K562 (cell line): Measurements from ENCODE around the gene GMDS. TPM values are rescaled to one million over a fixed set of nuclear protein-coding genes. Genes with fewer than 3 reads are reported as not detected.

Source experiments
- CLOCK ChIP-seq: fragments of 250-450 bp; sonication (Bioruptor Pico); IDR thresholded peaks from 2 replicates; pipeline ENCODE4 v1.4.0; 2020; ENCODE audit warnings: mild to moderate bottlenecking, moderate library complexity, borderline replicate concordance
- COPS2 ChIP-seq: fragments of 450-650 bp; conservative IDR thresholded peaks from 2 replicates; pipeline ENCODE4 v1.6.1; 2016; ENCODE audit warnings: mild to moderate bottlenecking, moderate library complexity
- DNMT1 ChIP-seq: fragments of 450-650 bp; IDR thresholded peaks from 2 replicates; pipeline ENCODE4 v1.6.1; 2016; ENCODE audit warnings: antibody characterized with exemption, mild to moderate bottlenecking
- HNRNPK ChIP-seq: fragments of 200-400 bp; formaldehyde crosslinking; IDR thresholded peaks from one replicate; pipeline ENCODE4 v1.6.1; 2018; ENCODE audit warnings: mild to moderate bottlenecking, low read depth, low read length; ENCODE audit not compliant: poor library complexity, severe bottlenecking
- MCM3 ChIP-seq: fragments of 450-650 bp; IDR thresholded peaks from 2 replicates; pipeline ENCODE4 v1.6.1; 2016
- NFIX ChIP-seq: fragments of 250-450 bp; sonication (Bioruptor Pico); IDR thresholded peaks from 2 replicates; pipeline ENCODE4 v1.4.0; 2020; ENCODE audit warnings: low read depth, mild to moderate bottlenecking, moderate library complexity
- POLR2A ChIP-seq: fragments of 450-650 bp; conservative IDR thresholded peaks from 2 replicates; pipeline ENCODE4 v1.6.1; 2016
- RAD21 ChIP-seq, 2 experiments: fragments of 250-450 bp in 1 of 2; fragments of 450-650 bp in 1 of 2; sonication (Bioruptor Pico) in 1 of 2; formaldehyde crosslinking in 1 of 2; IDR thresholded peaks in 1 of 2; conservative IDR thresholded peaks in 1 of 2; 2 replicates each; pipeline versions ENCODE4 v1.4.0 to v1.8.0; 2020 to 2022; ENCODE audit warnings: mild to moderate bottlenecking in 2 of 2, moderate library complexity in 1 of 2
- REST ChIP-seq, 2 experiments: fragments of 450-650 bp; formaldehyde crosslinking in 1 of 2; IDR thresholded peaks; 2 replicates each; pipeline versions ENCODE4 v1.4.0 to v1.6.1; 2014 to 2020; ENCODE audit warnings: mild to moderate bottlenecking in 2 of 2, borderline replicate concordance in 1 of 2, low read depth in 1 of 2
- RFX7 ChIP-seq: fragments of 250-450 bp; sonication (Bioruptor Pico); IDR thresholded peaks from 2 replicates; pipeline ENCODE4 v1.5.1; 2021; ENCODE audit warnings: mild to moderate bottlenecking
- SPI1 ChIP-seq: IDR thresholded peaks from 2 replicates; pipeline ENCODE4 v1.6.1; 2011; ENCODE audit warnings: low read depth, low read length, control low read depth, borderline replicate concordance
- ZNF212 ChIP-seq: fragments of 450-650 bp; formaldehyde crosslinking; IDR thresholded peaks from 2 replicates; pipeline ENCODE4 v1.4.0; 2020; ENCODE audit warnings: mild to moderate bottlenecking
- ZNF347 ChIP-seq: fragments of 450-650 bp; formaldehyde crosslinking; IDR thresholded peaks from 2 replicates; pipeline ENCODE4 v1.4.0; 2020; ENCODE audit warnings: low read depth, mild to moderate bottlenecking, moderate library complexity
- ZNF639 ChIP-seq, 2 experiments: fragments of 200-800 bp in 1 of 2; sonication (Bioruptor generic) in 1 of 2; sonication (generic) in 1 of 2; formaldehyde crosslinking in 1 of 2; IDR thresholded peaks in 1 of 2; conservative IDR thresholded peaks in 1 of 2; 2 replicates each; pipeline versions ENCODE4 v1.5.0 to v1.6.1; 2016 to 2020; ENCODE audit warnings: missing compliant biosample characterization in 1 of 2, missing genetic modification characterization in 1 of 2, missing genetic modification reagents in 1 of 2
- polyA plus RNA-seq, 8 experiments: library from polyadenylated mRNA; depleted of rRNA in 4 of 8; stranded (reverse) in 5 of 8; unstranded in 3 of 8; fragments of >200 nt; fragmentation: Nextera tagmentation in 2 of 8; fragmentation: Illumina TruSeq in 1 of 8; extraction: Ambion mirVana in 2 of 8; extraction: Trizol in 1 of 8; gene quantifications; 2 replicates each; pipeline versions ENCODE4 v1.2.1 to v1.2.3, GENCODE V29; 2011 to 2014; ENCODE audit warnings: inconsistent platforms in 1 of 8, missing spikeins in 1 of 8
- total RNA-seq, 7 experiments: library from RNA; depleted of rRNA in 6 of 7; stranded (reverse); fragments of >200 nt in 6 of 7; fragmentation: Illumina TruSeq in 2 of 7; extraction: Trizol in 2 of 7; gene quantifications; 2 replicates each; pipeline versions ENCODE4 v1.2.1 to v1.2.3, GENCODE V29; 2011 to 2021; ENCODE audit warnings: low replicate concordance in 1 of 7
- TF ChIP-seq, protein P1 (sequence below): IDR thresholded peaks from 2 replicates; pipeline ENCODE4 v1.6.1; 2011; ENCODE audit not compliant: insufficient read length; ENCODE audit errors: extremely low read depth

GMDS gene
- total and polyA plus RNA-seq, 9 of the 15 experiments (the other 6 are each of a cell fraction or from before 2014, with no cell fraction given): 0.48 to 31.8 (median 13.4) TPM

- TF ChIP-seq REST (IDR thresholded peaks at IDR 0.05; ENCODE audit: borderline replicate concordance) (peak; percentile 59), REST (CRISPR knock-in tag; IDR thresholded peaks at IDR 0.05; ENCODE audit: low read depth) (no peak), HNRNPK (no peak), MCM3 (no peak), POLR2A (no peak), NFIX (CRISPR knock-in tag) (no peak), CLOCK (no peak), ZNF212 (CRISPR knock-in tag) (no peak), COPS2 (no peak), DNMT1 (0 out of 2 replicates have a peak, but pooled peaks have one; percentile 57), ZNF347 (no peak), RFX7 (CRISPR knock-in tag) (no peak), ZNF639 (CRISPR knock-in tag; conservative IDR thresholded peaks at IDR 0.05 in 1 of 2, IDR thresholded peaks at IDR 0.05 in 1 of 2) (no peak), RAD21 (CRISPR knock-in tag; conservative IDR thresholded peaks at IDR 0.05 in 1 of 2, IDR thresholded peaks at IDR 0.05 in 1 of 2) (peak; percentile 35 to 74; a peak in 3 of 4 replicates), SPI1 (no peak)
- TF ChIP-seq, protein P1, sequence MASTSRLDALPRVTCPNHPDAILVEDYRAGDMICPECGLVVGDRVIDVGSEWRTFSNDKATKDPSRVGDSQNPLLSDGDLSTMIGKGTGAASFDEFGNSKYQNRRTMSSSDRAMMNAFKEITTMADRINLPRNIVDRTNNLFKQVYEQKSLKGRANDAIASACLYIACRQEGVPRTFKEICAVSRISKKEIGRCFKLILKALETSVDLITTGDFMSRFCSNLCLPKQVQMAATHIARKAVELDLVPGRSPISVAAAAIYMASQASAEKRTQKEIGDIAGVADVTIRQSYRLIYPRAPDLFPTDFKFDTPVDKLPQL: no peak
These were observed 36.1 kb downstream of the GMDS start (continued) for GRCh38 chr6:2209226-2209809.
